Mesenchymal stem cell (in vitro differentiated cells and primary cell): Measurements from ENCODE around the gene HOXD3.
A peak's percentile ranks its signal among the peaks of the same experiment; 100 is the strongest.

Experiments
- DNase-seq: peaks from one replicate; pipeline ENCODE4 v3.0.0-alpha.2; 2013
- H2AFZ ChIP-seq: one replicate; pipeline ENCODE4 v1.6.1; 2013; ENCODE audit warnings: low read depth, mild to moderate bottlenecking, control low read depth, inconsistent platforms, low read length, moderate library complexity
- H2AK5ac ChIP-seq: 2 replicates; pipeline ENCODE4 v1.6.1; 2013; ENCODE audit warnings: low read length, moderate library complexity, mild to moderate bottlenecking, inconsistent platforms; ENCODE audit not compliant: severe bottlenecking
- H2BK120ac ChIP-seq: one replicate; pipeline ENCODE4 v1.6.1; 2013; ENCODE audit warnings: low read depth, mild to moderate bottlenecking, inconsistent platforms, low read length, moderate library complexity
- H2BK12ac ChIP-seq, 2 experiments: one replicate each; pipeline ENCODE4 v1.6.1; 2013; ENCODE audit warnings: inconsistent platforms in 2 of 2, low read length in 2 of 2, mild to moderate bottlenecking in 2 of 2, moderate library complexity in 2 of 2, control low read depth in 1 of 2
- H2BK15ac ChIP-seq: one replicate; pipeline ENCODE4 v1.6.1; 2013; ENCODE audit warnings: mild to moderate bottlenecking, low read depth, inconsistent platforms; ENCODE audit not compliant: poor library complexity, severe bottlenecking
- H2BK5ac ChIP-seq: 2 replicates; pipeline ENCODE4 v1.6.1; 2013; ENCODE audit warnings: low read depth, mild to moderate bottlenecking, low read length, control low read depth, inconsistent platforms; ENCODE audit not compliant: poor library complexity, severe bottlenecking
- H3K14ac ChIP-seq, 2 experiments: one replicate each; pipeline ENCODE4 v1.6.1; 2013; ENCODE audit warnings: inconsistent platforms in 2 of 2, low read length in 2 of 2, control low read depth in 1 of 2, mild to moderate bottlenecking in 1 of 2, moderate library complexity in 1 of 2
- H3K18ac ChIP-seq, 2 experiments: one replicate each; pipeline ENCODE4 v1.6.1; 2013; ENCODE audit warnings: inconsistent platforms in 2 of 2, low read length in 2 of 2, control low read depth in 1 of 2, low read depth in 1 of 2, mild to moderate bottlenecking in 1 of 2
- H3K23ac ChIP-seq, 2 experiments: one replicate each; pipeline ENCODE4 v1.6.1; 2013; ENCODE audit warnings: inconsistent platforms in 2 of 2, low read length in 2 of 2, mild to moderate bottlenecking in 2 of 2, moderate library complexity in 2 of 2, control low read depth in 1 of 2
- H3K27ac ChIP-seq: 2 replicates; pipeline ENCODE4 v1.5.1; 2013; ENCODE audit warnings: mild to moderate bottlenecking, moderate library complexity, low read length, control low read depth, inconsistent platforms; ENCODE audit not compliant: poor library complexity, severe bottlenecking
- H3K27me3 ChIP-seq, 2 experiments: 2 replicates each; pipeline versions ENCODE4 v1.6.1 to v1.7.0; 2013; ENCODE audit warnings: low read length in 2 of 2, mild to moderate bottlenecking in 2 of 2, moderate library complexity in 2 of 2, control low read depth in 1 of 2, inconsistent platforms in 1 of 2; ENCODE audit not compliant: control insufficient read depth in 1 of 2, insufficient read depth in 1 of 2
- H3K36me3 ChIP-seq, 2 experiments: 2 replicates each; pipeline versions ENCODE4 v1.6.1 to v1.7.0; 2013; ENCODE audit warnings: low read length in 2 of 2, control low read depth in 1 of 2, inconsistent platforms in 1 of 2, low read depth in 1 of 2, mild to moderate bottlenecking in 1 of 2; ENCODE audit not compliant: insufficient read depth in 2 of 2, control insufficient read depth in 1 of 2
- H3K4ac ChIP-seq, 2 experiments: one replicate each; pipeline ENCODE4 v1.6.1; 2013; ENCODE audit warnings: inconsistent platforms in 2 of 2, low read length in 2 of 2, mild to moderate bottlenecking in 2 of 2, moderate library complexity in 2 of 2, control low read depth in 1 of 2, low read depth in 1 of 2
- H3K4me1 ChIP-seq: 2 replicates; pipeline ENCODE4 v1.6.1; 2013; ENCODE audit warnings: low read depth, low read length, control low read depth; ENCODE audit not compliant: control insufficient read depth, insufficient read depth
- H3K4me2 ChIP-seq: 2 replicates; pipeline ENCODE4 v1.6.1; 2013; ENCODE audit warnings: low read length, mild to moderate bottlenecking, inconsistent platforms; ENCODE audit not compliant: poor library complexity, severe bottlenecking
- H3K4me3 ChIP-seq, 2 experiments: 2 replicates each; pipeline versions ENCODE4 v1.5.1 to v1.7.0; 2013; ENCODE audit warnings: low read length in 2 of 2, mild to moderate bottlenecking in 2 of 2, control low read depth in 1 of 2, low read depth in 1 of 2; ENCODE audit not compliant: insufficient read depth in 1 of 2
- H3K79me1 ChIP-seq: replicated peaks from 2 replicates; pipeline ENCODE4 v1.6.1; 2013; ENCODE audit warnings: mild to moderate bottlenecking, control low read depth, low read length, inconsistent platforms; ENCODE audit not compliant: poor library complexity, severe bottlenecking
- H3K9ac ChIP-seq: 2 replicates; pipeline ENCODE4 v1.7.0; 2013; ENCODE audit warnings: mild to moderate bottlenecking, low read length, moderate library complexity
- H3K9me3 ChIP-seq: 2 replicates; pipeline ENCODE4 v1.7.0; 2013; ENCODE audit warnings: mild to moderate bottlenecking, low read length; ENCODE audit not compliant: control insufficient read depth
- H4K8ac ChIP-seq: one replicate; pipeline ENCODE4 v1.6.1; 2013; ENCODE audit warnings: inconsistent platforms, mild to moderate bottlenecking, low read length, moderate library complexity
- H4K91ac ChIP-seq: one replicate; pipeline ENCODE4 v1.6.1; 2013; ENCODE audit warnings: mild to moderate bottlenecking, low read length, inconsistent platforms
- WGBS: methylation state at CpG from one replicate; pipeline ENCODE4 v1.1.7; 2013; ENCODE audit warnings: mixed read lengths; 5-methylcytosine and 5-hydroxymethylcytosine counted together

The HOXD3 gene

DNA sequence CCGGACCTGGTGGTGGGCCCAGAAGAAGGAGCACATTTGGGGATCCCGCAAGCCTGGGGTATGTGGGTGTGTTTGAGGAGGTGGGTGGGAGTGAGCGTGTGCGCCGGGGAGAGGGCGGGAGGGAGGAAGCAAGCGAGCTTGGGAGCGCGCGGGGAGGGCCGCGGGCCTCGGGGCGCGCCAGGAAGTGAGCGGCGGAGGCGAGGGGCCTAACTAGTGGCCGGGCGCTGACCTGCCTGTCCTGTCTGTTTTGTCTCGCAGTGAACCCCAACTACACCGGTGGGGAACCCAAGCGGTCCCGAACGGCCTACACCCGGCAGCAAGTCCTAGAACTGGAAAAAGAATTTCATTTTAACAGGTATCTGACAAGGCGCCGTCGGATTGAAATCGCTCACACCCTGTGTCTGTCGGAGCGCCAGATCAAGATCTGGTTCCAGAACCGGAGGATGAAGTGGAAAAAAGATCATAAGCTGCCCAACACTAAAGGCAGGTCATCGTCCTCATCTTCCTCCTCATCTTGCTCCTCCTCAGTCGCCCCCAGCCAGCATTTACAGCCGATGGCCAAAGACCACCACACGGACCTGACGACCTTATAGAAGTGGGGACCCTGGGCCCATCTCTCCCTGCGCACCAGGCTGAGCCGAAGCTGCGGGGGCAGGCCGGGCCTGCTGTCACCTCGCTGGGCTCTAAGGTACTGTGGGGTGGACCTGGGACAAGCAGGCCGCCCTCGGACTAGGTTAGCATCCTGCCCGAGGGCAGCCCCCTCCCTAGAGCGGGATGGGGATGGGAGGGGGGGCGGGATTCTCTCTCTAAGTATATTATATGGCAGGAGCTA is 4.5 kb upstream of the HOXD3 start:
- H3K27ac ChIP-seq, result no peak overlapping the region
- no peak overlapping the region for H3K23ac ChIP-seq
- no peak overlapping the region for H2BK120ac ChIP-seq
- no peak overlapping the region for H3K9ac ChIP-seq
- H4K8ac ChIP-seq, result no peak overlapping the region
- no peak for DNase-seq
- 35% methylated on average over 46 of the region's 48 CpGs for WGBS
- H3K14ac ChIP-seq, result no peak overlapping the region
- peaks cover 14 to 16% of the 10 kb centered on the region in 2 experiments for H3K36me3 ChIP-seq
- no peak overlapping the region for H4K91ac ChIP-seq
- peaks cover 12% of the 10 kb centered on the region for H3K79me1 ChIP-seq
- H3K18ac ChIP-seq, result no peak overlapping the region
- peak overlapping the region; percentile 83 for H3K4me2 ChIP-seq
- no peaks in the 10 kb centered on the region for H3K9me3 ChIP-seq
- no peak overlapping the region for H2AFZ ChIP-seq
- H3K4me3 ChIP-seq, result peak overlapping the region in 1 of 2 experiments; percentile 59
- no peak overlapping the region for H2BK15ac ChIP-seq
- H2BK12ac ChIP-seq, result no peak overlapping the region
- no peak overlapping the region for H3K4ac ChIP-seq
- no peak overlapping the region for H2BK5ac ChIP-seq
- H3K4me1 ChIP-seq, result peaks cover 17% of the 10 kb centered on the region
- peaks cover 0 to 75% of the 10 kb centered on the region in 2 experiments for H3K27me3 ChIP-seq
- H2AK5ac ChIP-seq, result no peak overlapping the region

DNA sequence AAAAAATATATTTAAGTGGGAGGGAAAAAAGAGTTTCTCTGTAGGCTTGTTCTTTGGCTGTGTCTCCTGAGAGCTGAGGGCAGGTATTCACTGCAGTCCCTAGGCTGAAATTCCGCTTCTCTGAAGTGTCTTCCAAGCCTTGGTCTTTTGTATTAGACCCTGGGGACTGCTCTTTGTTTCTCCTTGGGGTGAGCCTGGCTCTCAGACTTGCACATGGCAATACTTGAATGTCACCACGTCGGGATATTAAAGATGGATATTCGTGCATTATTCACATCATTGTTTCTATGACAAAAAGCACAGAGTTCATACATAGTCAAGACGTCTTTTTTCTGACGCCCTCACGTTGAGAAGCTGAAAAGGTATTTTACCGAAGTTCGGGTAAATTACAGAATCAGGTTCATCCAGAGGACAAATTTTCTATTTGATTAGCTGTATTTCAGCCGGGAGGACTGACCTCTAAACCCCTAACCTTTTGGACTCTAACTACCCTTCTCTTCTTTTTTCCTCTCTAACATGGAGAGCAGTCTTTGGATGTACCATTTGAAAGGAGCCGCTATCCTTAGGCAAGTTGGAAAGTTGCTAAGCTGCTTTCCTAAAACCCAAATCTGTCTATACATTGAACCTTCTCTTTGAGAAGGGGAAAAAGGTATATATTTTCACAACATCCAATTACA is 2.4 kb upstream of the HOXD3 start:
- H3K4ac ChIP-seq, result no peak overlapping the region
- DNase-seq, result no peak
- no peak overlapping the region for H2AFZ ChIP-seq
- H3K36me3 ChIP-seq, result peaks cover 7 to 16% of the 10 kb centered on the region in 2 experiments
- H2BK120ac ChIP-seq, result no peak overlapping the region
- no peak overlapping the region for H2BK15ac ChIP-seq
- H3K4me2 ChIP-seq, result no peak overlapping the region
- H3K4me3 ChIP-seq, result no peak overlapping the region
- H4K8ac ChIP-seq, result no peak overlapping the region
- H2AK5ac ChIP-seq, result no peak overlapping the region
- H3K18ac ChIP-seq, result no peak overlapping the region
- H2BK5ac ChIP-seq, result no peak overlapping the region
- H3K23ac ChIP-seq, result no peak overlapping the region
- WGBS, result 46% methylated on average over 10 of the region's 11 CpGs
- H3K27ac ChIP-seq, result no peak overlapping the region
- no peak overlapping the region for H4K91ac ChIP-seq
- H3K4me1 ChIP-seq, result peaks cover 23% of the 10 kb centered on the region
- no peak overlapping the region for H3K14ac ChIP-seq
- peaks cover 8% of the 10 kb centered on the region for H3K79me1 ChIP-seq
- no peak overlapping the region for H3K9ac ChIP-seq
- H3K9me3 ChIP-seq, result no peaks in the 10 kb centered on the region
- H3K27me3 ChIP-seq, result peaks cover 0 to 78% of the 10 kb centered on the region in 2 experiments
- no peak overlapping the region for H2BK12ac ChIP-seq

DNA sequence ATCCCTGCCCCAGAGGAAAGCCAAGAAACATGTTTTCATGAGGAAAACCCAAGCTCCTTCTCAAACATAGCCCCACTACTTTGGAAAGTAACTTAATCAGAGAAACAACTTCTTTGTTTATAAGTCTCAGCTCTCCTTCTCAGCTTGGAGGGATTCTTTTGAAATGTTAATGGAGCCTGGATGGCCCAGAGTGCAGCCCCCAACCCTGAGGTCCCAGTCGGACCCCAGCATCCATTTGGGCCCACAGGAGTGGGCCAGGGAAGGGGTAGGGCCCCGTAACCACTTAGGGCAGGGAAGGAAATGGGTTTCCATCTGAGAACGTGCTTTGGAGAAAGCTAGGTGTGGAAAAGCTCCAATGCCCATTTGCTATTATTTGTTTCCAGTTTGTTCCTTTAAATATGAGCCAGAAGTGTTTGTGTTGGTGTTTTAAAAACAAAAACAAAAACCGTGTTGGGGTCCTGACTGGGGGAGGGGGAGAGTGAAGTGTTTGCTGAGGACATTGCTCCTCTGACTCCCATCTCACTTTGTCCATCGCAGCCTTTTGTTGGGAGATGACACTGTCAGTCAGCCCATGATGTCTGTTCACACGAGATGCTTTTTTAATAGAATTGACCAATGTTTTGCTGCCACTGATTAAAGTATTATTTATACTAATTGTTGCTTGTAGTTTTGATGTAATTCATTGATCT is 1.6 kb upstream of the HOXD3 start:
- H3K9me3 ChIP-seq, result no peaks in the 10 kb centered on the region
- no peak overlapping the region for H2AFZ ChIP-seq
- no peak overlapping the region for H3K4ac ChIP-seq
- H3K4me3 ChIP-seq, result no peak overlapping the region
- H3K4me1 ChIP-seq, result peaks cover 27% of the 10 kb centered on the region
- H3K9ac ChIP-seq, result no peak overlapping the region
- H3K4me2 ChIP-seq, result no peak overlapping the region
- peaks cover 0 to 78% of the 10 kb centered on the region in 2 experiments for H3K27me3 ChIP-seq
- no peak overlapping the region for H2AK5ac ChIP-seq
- H2BK12ac ChIP-seq, result no peak overlapping the region
- H3K79me1 ChIP-seq, result peaks cover 7% of the 10 kb centered on the region
- H2BK120ac ChIP-seq, result no peak overlapping the region
- no peak overlapping the region for H3K14ac ChIP-seq
- H3K36me3 ChIP-seq, result peaks cover 7 to 13% of the 10 kb centered on the region in 2 experiments
- H3K18ac ChIP-seq, result no peak overlapping the region
- no peak for DNase-seq
- no peak overlapping the region for H4K8ac ChIP-seq
- 13% methylated on average over 6 of the region's 6 CpGs for WGBS
- H2BK5ac ChIP-seq, result no peak overlapping the region
- H3K27ac ChIP-seq, result no peak overlapping the region
- H2BK15ac ChIP-seq, result no peak overlapping the region
- no peak overlapping the region for H3K23ac ChIP-seq
- no peak overlapping the region for H4K91ac ChIP-seq

DNA sequence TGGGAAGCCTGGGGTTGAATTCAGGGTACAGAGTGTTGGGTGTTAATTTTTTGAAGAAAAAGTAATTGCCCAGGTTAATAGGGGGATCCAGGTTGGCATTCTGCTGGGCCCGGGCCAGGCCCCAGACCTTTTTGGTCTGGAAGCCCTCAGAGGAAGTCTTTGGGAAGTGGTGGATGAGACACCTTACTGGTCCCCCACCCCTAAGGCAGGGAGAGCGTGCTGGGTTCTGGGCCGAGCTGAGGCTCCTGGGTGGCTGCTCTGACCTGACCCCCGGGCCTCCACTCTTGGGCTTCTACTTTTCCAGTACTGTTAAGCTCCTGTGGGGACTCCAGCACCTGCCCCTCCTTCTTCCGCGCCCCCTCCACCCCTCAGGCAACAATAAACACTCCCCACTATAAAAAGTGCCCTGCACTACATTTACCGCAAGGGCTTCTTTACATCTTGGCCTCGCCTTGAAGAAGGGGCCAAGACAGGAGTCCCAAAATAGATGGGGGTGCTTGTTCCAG is 753 bp upstream of the HOXD3 start:
- no peak overlapping the region for H2AFZ ChIP-seq
- H3K4me3 ChIP-seq, result peak overlapping the region in 1 of 2 experiments; percentile 74
- no peak for DNase-seq
- H3K18ac ChIP-seq, result no peak overlapping the region
- no peak overlapping the region for H3K4ac ChIP-seq
- 17% methylated on average over 7 of the region's 8 CpGs for WGBS
- no peak overlapping the region for H2BK15ac ChIP-seq
- no peak overlapping the region for H2BK120ac ChIP-seq
- H3K9ac ChIP-seq, result no peak overlapping the region
- H2BK5ac ChIP-seq, result no peak overlapping the region
- H3K4me2 ChIP-seq, result no peak overlapping the region
- no peaks in the 10 kb centered on the region for H3K9me3 ChIP-seq
- H3K14ac ChIP-seq, result no peak overlapping the region
- no peak overlapping the region for H3K27ac ChIP-seq
- H2BK12ac ChIP-seq, result no peak overlapping the region
- H3K4me1 ChIP-seq, result peaks cover 27% of the 10 kb centered on the region
- H3K36me3 ChIP-seq, result peaks cover 3 to 13% of the 10 kb centered on the region in 2 experiments
- H2AK5ac ChIP-seq, result no peak overlapping the region
- no peak overlapping the region for H4K91ac ChIP-seq
- peaks cover 0 to 78% of the 10 kb centered on the region in 2 experiments for H3K27me3 ChIP-seq
- H3K23ac ChIP-seq, result no peak overlapping the region
- peaks cover 5% of the 10 kb centered on the region for H3K79me1 ChIP-seq
- no peak overlapping the region for H4K8ac ChIP-seq
